H1 (cell line): ENCODE results near the gene PRKCZ.

Experiments used
- BRCA1 ChIP-seq: IDR thresholded peaks from 2 replicates; pipeline ENCODE4 v1.6.1; 2012; ENCODE audit warnings: low read depth, low read length, improper control_type of control experiment
- CTCF ChIP-seq, 3 experiments: IDR thresholded peaks; 1 replicate in 2 of 3; 2 replicates in 1 of 3; pipeline versions ENCODE4 v1.5.1 to v1.6.1; 2011; ENCODE audit warnings: low read length in 3 of 3, mild to moderate bottlenecking in 3 of 3, inconsistent platforms in 2 of 3, low read depth in 1 of 3, moderate library complexity in 1 of 3; ENCODE audit not compliant: insufficient read depth in 1 of 3; ENCODE audit errors: control extremely low read depth in 1 of 3
- GABPA ChIP-seq: IDR thresholded peaks from 2 replicates; pipeline ENCODE4 v1.6.1; 2011; ENCODE audit warnings: mild to moderate bottlenecking, low read length, moderate library complexity, borderline replicate concordance; ENCODE audit not compliant: insufficient read depth
- POLR2AphosphoS5 ChIP-seq: IDR thresholded peaks from 2 replicates; pipeline ENCODE4 v1.6.1; 2011; ENCODE audit warnings: low read depth, low read length
- SIN3A ChIP-seq, 2 experiments: IDR thresholded peaks in 1 of 2; conservative IDR thresholded peaks in 1 of 2; 2 replicates each; pipeline ENCODE4 v1.6.1; 2011 to 2012; ENCODE audit warnings: low read length in 2 of 2, improper control_type of control experiment in 1 of 2, low read depth in 1 of 2, mild to moderate bottlenecking in 1 of 2
- TAF1 ChIP-seq: IDR thresholded peaks from 2 replicates; pipeline ENCODE4 v1.6.1; 2011; ENCODE audit warnings: mild to moderate bottlenecking, low read depth, low read length
- TCF12 ChIP-seq: IDR thresholded peaks from 2 replicates; pipeline ENCODE4 v1.6.1; 2011; ENCODE audit warnings: low read depth, mild to moderate bottlenecking, low read length
- ZNF274 ChIP-seq: IDR thresholded peaks from 2 replicates; pipeline ENCODE4 v1.7.0; 2012; ENCODE audit warnings: low read length, borderline replicate concordance; ENCODE audit errors: extremely low read depth

- TF ChIP-seq CTCF (IDR thresholded peaks at IDR 0.05; ENCODE audit: control extremely low read depth in 1 of 3, insufficient read depth in 1 of 3, low read depth in 1 of 3, low read length in 3 of 3) (no peak), TCF12 (no peak), POLR2AphosphoS5 (no peak), BRCA1 (no peak), ZNF274 (no peak), GABPA (no peak), SIN3A (conservative IDR thresholded peaks at IDR 0.05 in 1 of 2, IDR thresholded peaks at IDR 0.05 in 1 of 2; ENCODE audit: low read depth in 1 of 2, low read length in 2 of 2) (no peak), TAF1 (no peak)
These were observed 105.0 kb downstream of the PRKCZ start for GRCh38 chr1:2155147-2155598.
